GM19452 (cell line): ENCODE results near the gene ZNF749.

Experiments
- ATAC-seq: cut with Tn5 transposase; IDR thresholded peaks from one replicate; pipeline ENCODE4 v1.9.1; 2021; ENCODE audit not compliant: unreplicated experiment

ZNF749 gene

DNA sequence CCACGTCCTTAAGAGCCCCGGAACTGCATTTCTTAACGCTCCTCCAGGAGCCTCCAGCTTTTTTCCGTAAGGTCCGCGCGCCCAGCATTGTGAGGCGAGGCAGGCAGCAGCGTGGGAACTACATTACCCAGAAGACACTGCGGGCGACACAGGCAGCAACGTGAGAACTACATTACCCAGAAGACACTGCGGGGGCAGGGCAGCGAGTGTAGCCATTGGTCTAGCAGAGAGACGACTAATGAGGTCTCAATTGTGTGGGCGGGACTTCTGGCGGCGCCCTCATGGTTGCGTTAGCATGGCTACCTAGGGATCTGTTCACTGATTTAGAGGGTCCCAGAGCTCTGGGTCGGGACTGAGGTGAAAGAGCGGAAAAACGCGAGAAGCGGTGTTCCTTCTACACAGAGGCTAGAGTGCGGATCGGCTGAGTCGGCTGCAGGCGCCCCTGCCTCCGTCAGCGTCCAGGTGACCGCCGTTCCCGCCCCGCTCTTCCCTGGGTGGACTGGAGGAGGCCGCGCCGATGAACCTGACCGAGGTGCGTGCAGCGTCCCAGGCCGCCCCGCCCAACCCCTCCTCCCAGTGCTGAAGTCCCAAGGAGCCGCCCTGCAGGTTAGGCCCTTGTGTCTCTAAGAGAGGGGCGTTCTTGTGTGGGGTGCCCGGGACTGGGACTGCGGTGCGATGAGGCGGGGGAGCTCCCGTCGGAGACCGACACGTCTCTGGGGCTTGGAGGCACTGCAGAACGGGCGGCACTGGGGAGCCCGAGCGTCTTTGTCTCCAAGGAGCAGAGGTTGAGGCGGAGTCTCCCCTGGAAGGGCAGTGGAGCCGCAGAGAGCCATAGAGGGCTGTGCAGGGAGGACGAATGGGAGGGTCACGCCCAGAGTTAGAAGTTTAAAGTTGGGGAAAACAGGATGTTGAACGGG, at the start of gene ZNF749:
Gene ZNF749 (plus strand): TSS at position 264 of the 917 bp plus-strand sequence. CDS start 254 bp downstream, at position 518.
- peak; percentile 95 for ATAC-seq

DNA sequence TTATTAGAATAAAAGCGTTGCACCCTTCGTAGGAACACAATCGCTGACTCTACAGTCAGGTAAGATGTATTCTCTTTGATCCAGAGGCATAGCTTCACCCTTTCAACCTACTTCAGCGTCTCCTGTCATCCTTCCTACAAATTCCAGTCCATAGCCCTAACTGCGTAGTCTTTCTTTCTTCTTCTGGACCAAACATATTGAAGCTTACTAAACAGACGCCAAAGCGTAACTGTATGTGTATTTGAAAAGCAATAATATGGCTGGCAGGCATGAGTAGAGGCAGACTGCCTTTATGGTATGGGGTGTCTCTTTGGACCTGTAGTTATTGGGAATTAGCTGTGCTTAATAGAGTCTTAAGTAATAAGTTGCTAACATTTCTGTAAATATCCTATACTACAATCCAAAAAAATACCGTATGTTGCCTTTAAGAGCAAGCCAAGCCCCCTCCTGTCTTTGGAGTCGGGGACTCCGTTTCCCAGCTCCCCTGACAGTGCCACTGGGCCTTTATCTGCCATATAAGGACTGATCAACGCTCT, 45.9 kb upstream of the ZNF749 start:
- ATAC-seq, result no peak

DNA sequence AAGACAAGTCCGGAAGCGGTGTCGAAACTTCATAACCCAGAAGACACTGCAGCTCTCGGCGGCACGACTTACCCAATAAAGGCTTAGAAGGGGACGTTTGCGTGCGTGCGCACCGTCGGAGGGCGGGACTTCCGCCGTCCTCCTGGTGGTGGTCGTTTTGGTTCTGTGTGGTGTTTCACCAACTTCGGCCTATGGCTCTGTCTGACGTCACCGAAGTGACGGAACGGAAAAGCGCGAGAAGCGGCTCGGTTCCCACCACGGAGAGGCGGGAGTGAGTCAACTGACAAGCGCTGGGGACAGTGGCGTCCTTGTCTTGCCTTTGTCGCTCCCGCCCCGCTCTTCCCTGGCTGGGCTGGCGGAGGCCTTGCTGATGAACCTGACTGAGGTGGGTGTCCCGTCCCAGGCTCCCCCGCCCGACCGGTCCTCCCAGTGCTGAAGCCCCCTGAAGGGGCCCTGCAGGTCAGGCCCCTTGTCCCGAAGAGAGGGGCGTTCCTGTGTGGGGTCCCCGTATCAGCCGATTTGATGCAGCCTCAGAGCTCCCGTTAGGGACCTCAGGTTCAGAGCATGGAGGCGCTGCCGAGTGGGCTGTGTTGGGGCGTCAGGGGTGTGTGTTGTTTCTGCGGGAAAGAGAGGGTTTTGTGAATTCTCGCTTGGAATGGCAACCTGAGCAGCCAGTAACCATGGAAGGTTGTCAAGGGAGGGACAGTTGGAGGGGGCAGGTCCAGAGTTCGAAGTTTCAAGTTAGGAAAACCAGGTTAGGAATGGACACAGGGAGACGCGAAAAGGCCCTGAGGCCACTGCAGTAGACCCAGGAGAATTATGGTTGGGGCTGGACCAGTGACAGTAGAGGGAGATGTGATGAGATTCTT, 45.2 kb upstream of the ZNF749 start, which contains the start of gene ZNF548:
Gene ZNF548 (plus strand): TSS at position 125 of the 869 bp plus-strand sequence. CDS start 246 bp downstream, at position 371.
- peak; percentile 97 for ATAC-seq

DNA sequence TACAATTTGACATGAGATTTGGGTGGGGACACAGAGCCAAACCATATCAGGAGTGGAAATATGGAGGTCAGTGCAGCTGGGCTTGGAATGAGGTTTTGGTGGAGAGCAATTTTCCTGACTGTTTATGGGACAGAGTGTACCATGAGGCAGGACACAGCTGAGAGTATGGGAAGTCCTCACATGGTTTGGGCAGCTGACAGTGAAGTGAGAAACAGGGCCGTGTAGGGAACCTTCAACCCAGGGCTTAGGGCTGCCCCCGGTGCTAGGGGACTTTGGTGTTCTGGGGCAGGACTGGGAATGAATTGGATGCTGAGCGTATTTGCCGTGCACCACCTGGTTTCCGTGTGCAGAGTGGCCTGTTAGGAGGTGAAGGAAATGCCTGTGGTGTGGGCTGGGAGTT, 39.4 kb upstream of the ZNF749 start:
- no peak for ATAC-seq

DNA sequence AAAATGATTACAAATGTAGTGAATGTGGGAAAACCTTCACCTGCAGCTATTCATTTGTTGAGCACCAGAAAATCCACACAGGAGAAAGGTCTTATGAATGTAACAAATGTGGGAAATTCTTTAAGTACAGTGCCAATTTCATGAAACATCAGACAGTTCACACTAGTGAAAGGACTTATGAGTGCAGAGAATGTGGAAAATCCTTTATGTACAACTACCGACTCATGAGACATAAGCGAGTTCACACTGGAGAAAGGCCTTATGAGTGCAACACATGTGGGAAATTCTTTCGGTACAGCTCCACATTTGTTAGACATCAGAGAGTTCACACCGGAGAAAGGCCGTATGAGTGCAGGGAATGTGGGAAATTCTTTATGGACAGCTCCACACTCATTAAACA, 36.3 kb upstream of the ZNF749 start:
- no peak for ATAC-seq

DNA sequence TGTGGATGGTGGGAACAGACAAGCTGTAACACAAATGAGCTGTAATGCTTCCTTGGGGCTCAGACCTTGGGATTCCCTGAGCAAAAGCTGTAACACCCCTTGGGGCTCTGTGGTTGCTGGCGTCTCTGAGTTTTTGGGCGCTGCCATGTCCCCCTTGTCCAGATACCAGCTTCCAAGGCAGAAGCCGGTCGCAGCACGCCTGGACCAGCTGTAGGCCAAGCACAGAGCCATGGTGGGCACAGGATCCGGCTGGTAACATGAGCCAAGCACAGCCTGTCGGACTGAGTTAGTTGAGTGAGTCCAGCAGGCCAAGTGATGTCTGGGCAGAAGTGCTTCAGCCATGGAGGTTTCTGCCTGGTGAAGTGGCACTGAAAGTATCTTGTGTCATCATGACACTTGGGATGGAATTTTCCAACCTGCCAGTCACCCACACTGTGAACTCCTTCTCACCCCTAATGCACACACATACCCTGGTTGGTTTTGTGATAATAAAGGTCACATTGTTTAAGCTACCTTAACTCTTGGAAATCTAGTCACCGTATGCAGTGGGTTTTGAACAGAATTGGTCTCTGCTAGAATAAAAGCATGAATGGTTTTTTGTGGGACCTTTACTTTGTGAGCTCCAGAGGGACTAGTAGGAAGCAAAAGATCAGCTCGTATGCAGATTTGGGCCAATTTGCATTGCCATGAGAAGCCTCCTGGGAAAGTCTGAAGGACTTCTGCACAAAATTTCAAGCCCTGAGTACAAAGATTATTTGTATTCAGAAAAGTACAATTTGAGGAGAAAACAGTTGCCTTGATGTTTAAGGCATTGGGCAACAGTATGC, 31.2 kb upstream of the ZNF749 start:
- ATAC-seq, result no peak

DNA sequence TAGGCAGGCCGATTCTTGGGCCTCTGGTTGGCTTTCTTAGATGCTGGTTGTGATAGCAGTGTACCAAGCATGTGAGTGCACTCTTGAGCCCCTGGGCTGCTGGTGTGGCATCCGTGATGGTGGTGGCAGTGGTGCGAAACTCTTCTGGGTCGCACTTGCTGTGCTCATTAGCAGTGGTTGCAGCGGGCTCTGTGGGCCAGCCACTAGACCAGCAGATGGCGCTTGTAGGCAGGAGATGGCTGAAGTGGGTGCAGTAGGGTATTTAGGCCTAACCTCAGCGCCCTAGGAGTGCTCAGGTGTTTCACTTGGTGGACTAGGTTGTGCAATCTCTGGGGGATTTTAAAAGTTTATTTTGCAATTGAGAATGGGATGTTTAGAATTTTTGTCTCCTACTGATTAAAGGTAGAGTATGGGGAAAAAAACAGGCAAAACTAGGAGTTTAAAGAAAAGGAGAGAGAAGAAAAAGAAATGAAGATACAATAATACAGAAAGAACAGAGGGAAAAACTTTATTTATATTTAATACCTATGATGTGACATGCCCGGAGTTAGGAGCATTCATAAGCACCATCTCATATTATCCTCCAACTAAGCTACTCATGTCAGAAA, 28.5 kb upstream of the ZNF749 start:
- ATAC-seq, result no peak

DNA sequence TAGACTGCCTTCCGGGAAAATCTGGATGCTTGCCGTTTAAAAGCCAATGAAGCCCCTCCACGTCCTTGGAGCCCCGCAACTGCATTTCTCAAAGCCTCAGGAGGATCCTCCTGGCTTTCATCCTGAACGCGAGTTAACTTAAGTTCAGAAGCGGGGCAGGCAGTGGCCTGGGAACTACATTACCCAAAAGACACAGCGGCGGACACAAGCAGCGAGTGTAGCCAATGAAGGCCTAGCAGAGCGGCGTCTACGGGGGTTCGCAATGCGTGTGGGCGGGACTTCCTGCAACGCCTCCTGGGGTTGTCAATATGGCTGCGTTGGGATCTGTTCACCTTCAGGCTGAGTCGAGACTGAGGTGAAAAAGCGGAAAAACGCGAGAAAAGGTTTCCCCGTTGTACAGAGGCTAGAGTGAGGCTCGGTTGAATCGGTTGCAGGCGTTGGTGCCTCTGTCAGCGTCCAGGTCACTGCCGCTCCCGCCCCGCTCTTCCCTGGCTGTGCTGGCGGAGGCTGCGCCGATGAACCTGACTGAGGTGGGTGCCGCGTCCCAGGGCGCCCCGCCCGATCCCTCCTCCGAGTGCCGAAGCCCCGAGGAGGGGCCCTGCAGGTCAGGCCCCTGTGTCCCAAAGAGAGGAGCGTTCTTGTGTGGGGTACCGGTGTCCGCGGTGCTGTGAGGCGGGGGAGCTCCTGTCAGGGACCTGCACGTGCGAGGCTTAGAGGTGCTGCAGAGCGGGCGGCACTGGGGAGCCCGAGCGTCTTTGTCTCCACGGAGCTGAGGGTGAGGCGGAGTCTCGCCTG, 24.1 kb upstream of the ZNF749 start, which contains the start of gene ZNF17:
Gene ZNF17 (plus strand): TSS at position 285 of the 795 bp plus-strand sequence. CDS start 2,455 bp downstream, outside the sequence.
- peak; percentile 98 for ATAC-seq

DNA sequence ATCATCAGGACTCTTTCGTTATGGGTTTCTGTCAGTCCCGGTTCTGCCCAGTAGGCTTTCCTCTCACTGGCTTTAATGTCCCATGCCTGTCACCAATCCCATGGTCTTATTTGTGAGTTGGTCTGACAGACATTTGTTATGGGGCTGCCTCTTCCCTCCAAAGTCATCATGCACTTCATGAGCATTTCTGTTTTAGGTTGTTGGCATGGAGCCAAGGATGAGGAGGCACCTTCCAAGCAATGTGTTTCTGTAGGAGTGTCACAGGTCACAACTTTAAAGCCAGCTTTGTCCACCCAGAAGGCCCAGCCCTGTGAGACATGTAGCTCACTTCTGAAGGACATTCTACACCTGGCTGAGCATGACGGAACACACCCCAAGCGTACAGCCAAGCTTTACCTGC, 15.7 kb upstream of the ZNF749 start:
- ATAC-seq, result no peak

DNA sequence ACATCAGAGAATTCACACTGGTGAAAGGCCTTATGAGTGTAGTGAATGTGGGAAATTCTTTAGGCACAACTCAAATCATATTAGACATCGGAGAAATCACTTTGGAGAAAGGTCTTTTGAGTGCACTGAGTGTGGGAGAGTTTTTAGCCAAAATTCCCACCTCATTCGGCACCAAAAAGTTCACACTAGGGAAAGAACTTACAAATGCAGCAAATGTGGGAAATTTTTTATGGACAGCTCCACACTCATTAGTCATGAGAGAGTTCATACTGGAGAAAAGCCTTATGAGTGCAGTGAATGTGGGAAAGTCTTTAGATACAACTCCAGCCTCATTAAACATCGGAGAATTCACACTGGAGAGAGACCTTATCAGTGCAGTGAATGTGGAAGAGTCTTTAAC, 14.1 kb upstream of the ZNF749 start:
- no peak for ATAC-seq

DNA sequence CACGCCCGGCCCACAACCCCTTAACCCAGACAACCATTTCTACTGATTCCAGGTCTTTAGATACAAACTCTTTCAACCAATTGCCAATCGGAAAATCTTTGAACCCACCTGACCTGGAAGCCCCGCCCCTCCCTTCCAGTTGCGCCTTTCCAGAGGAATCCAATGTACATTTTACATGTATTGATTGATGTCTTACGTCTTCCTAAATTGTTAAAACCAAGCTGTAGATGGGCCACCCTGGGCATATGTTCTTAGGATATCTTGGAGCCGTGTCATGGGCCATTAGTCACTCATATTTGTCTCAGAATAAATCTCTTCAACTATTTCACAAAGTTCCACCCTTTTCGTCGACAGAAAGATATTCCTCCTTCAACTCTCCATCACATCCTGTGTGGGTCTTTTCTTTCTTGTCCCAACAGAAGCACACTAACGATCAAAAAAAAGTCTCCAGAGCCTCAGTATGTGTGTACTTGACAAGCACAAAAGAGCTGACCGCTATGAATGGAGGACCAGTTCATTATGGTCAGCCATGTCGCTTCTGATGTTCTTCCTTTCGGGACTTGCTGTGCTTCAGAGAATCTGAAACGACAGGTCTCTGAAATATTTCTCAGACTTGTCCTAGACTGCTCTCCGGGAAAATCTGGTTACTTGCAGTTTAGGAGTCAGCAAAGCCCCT, 601 bp upstream of the ZNF749 start:
- ATAC-seq, result peak; percentile 11

DNA sequence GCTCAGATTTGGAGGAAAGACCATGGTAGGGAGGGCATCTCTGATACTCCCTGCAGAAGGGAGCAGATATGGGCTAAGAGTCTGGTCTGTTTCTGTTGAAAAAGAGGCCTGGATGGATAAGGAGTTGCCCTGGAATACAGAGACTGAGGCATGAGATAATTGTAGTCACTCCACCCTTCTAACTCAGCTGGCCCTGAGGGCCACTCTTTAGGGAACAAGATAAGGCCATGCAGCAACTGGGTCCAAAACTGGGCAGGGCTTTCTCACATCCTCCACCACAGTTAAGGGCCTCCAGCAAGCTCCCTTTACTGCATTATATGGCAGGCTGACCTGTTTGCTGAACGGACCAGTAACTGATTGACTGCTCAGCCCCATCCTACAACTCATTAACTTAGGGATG, 1.3 kb downstream of the ZNF749 start:
- no peak for ATAC-seq

DNA sequence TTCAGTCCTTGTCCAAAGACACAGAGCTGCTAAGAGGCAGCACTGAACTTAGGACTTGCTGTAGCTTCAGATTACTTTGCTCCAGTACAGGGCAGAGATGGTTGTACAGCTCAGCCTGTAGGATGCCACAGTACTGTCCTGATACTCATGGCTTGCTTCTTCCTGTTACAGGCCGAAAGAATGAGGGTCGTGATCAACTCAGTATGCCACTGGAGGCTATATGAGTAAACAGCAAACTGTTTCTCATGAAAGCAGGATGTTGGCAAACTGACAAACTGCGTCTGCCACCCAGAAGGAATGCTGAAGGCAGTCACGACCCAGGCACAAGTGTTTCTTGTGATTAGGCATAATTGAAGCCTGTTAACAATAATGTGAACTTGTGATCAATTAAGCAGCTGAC, 2.8 kb downstream of the ZNF749 start:
- no peak for ATAC-seq

DNA sequence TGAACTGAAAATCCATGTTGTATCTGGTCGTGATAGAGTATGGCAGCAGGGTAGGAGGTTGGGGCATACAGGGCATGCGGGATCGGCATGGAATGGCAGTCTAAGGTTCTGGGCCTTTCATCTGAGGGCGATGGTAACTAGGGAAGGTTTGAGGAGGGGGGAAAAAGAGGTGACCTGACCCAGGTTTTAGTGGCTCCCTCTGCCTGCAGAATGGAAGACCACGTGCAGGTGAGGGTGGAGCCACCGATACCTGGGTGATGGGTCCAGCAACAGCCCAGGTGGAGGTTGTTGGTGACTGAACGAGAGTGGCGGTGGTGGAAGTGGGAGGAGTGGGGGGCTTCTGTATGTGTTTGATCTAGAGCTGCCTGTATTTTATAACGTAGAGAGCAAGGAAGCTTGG, 3.8 kb downstream of the ZNF749 start:
- no peak for ATAC-seq

DNA sequence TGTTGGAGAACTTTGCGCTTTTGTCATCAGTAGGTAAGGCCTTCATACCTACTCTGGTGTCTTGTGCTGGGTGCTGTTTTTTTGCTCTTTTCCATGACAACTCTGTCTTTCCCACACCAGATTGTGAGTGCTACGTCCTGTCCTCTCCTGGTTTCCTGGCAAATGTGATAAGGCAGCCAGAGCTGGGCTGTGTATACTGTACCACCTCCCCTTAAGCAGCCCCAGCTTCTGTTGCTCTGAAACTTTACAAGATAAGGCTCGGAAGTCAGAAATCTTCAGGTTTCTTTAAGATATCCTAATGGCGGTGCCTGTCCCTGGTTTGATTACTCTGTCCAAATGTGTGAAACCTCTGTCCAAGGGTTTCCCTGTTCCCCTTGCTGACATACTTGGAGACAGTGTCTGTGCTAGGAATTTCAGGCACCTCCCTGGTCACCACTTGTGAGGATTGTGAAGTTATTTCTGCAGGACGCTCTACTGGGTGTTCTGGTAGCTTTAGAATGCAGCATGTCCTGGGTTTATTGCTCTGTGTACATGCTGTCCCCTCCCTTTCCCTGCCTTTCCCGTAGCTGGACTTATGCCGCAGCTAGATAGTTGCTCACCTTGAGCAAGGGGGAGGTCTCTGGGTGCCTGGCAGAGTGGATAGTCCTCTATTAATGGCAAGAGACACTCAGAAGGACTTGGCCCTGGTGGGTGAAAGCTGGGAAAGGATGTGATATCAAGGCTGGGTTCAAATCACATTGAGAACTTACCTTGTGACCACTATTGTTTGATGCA, 7.0 kb downstream of the ZNF749 start:
- no peak for ATAC-seq

DNA sequence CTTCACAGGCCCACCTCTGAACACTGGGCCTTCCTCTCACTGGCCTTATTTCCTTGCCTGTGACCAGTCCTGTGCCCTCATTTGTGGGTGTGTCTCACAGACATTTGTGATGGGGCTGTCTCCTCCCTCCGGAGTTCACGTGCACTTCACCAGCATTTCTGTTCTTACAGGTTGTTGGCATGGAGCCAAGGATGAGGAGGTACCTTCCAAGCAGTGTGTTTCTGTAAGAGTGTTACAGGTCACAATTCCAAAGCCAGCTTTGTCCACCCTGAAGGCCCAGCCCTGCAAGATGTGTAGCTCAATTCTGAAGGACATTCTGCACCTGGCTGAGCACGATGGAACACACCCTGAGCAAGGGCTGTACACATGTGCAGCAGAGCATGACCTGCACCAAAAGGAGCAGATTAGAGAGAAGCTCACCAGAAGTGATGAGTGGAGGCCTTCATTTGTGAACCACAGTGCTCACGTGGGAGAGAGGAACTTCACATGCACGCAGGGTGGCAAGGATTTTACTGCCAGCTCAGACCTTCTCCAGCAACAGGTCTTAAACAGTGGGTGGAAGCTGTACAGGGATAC, 8.1 kb downstream of the ZNF749 start:
- no peak for ATAC-seq

DNA sequence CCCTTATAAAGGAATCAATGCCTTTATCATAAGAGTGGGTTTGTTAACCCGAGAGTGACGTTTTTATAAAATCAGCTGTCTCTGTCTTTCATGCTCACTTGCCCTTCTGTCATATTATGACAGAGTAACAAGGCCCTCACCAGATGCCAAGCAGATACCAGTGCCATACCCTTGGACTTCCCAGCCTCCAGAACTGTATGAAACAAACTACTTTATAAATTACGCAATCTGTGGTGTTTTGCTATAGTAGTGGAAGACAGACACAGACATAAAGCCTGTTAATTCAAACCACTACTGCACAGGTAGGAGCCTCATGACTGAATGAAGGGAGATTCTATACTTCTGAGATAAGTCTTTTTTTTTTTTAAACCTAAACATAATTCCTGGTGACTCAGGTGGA, 17.2 kb downstream of the ZNF749 start:
- no peak for ATAC-seq
